Measurements from ENCODE around the gene GNG2. TPM values are rescaled to one million over a fixed set of nuclear protein-coding genes. Genes with fewer than 3 reads are reported as not detected.
A peak's percentile ranks its signal among the peaks of the same experiment; 100 is the strongest.

GNG2 gene
- total RNA-seq, 1 donor: 4.3 TPM

- no peak for TF ChIP-seq CTCF (IDR thresholded peaks at IDR 0.05; ENCODE audit: insufficient read depth, low read depth, low read length)
- H3K4me3 ChIP-seq (ENCODE audit: low read depth, low read length): no peak overlapping the region
- DNase-seq (ENCODE audit: low read depth): no peak
Measured at GRCh38 chr14:51850651-51851050, 9.8 kb upstream of the GNG2 start.

GRCh38 chr14:51852541-51852940 lies 7.9 kb upstream of the GNG2 start:
- TF ChIP-seq CTCF (IDR thresholded peaks at IDR 0.05; ENCODE audit: insufficient read depth, low read depth, low read length): no peak
- DNase-seq (ENCODE audit: low read depth): no peak
- no peak overlapping the region for H3K4me3 ChIP-seq (ENCODE audit: low read depth, low read length)

GRCh38 chr14:51855234-51855633 lies 5.2 kb upstream of the GNG2 start:
- no peak overlapping the region for H3K4me3 ChIP-seq (ENCODE audit: low read depth, low read length)
- peak; percentile 29 for DNase-seq (ENCODE audit: low read depth)
- no peak for TF ChIP-seq CTCF (IDR thresholded peaks at IDR 0.05; ENCODE audit: insufficient read depth, low read depth, low read length)

GRCh38 chr14:51856792-51857296 lies 3.6 kb upstream of the GNG2 start:
- no peak overlapping the region for H3K4me3 ChIP-seq (ENCODE audit: low read depth, low read length)
- no peak for DNase-seq (ENCODE audit: low read depth)
- TF ChIP-seq CTCF (IDR thresholded peaks at IDR 0.05; ENCODE audit: insufficient read depth, low read depth, low read length): no peak

- no peak overlapping the region for H3K4me3 ChIP-seq (ENCODE audit: low read depth, low read length)
- no peak for TF ChIP-seq CTCF (IDR thresholded peaks at IDR 0.05; ENCODE audit: insufficient read depth, low read depth, low read length)
- DNase-seq (ENCODE audit: low read depth): no peak
Measured at GRCh38 chr14:51859131-51859530, 1.3 kb upstream of the GNG2 start.

- no peak for TF ChIP-seq CTCF (IDR thresholded peaks at IDR 0.05; ENCODE audit: insufficient read depth, low read depth, low read length)
- peak overlapping the region; percentile 66 for H3K4me3 ChIP-seq (ENCODE audit: low read depth, low read length)
- peak; percentile 33 for DNase-seq (ENCODE audit: low read depth)
Measured at GRCh38 chr14:51860825-51861499, 550 bp downstream of the GNG2 start.

Data from fibroblast of villous mesenchyme (primary cell).